Panc1 (cell line): ENCODE measurements around the gene BRD4.

Experiments used
- CTCF ChIP-seq: fragments of 450-650 bp; IDR thresholded peaks from 2 replicates; pipeline ENCODE4 v1.5.1; 2017; ENCODE audit warnings: mild to moderate bottlenecking
- POLR2AphosphoS5 ChIP-seq: IDR thresholded peaks from 2 replicates; pipeline ENCODE4 v1.6.1; 2012; ENCODE audit warnings: mild to moderate bottlenecking, low read depth, low read length, moderate library complexity
- TCF7L2 ChIP-seq: IDR thresholded peaks from 2 replicates; pipeline ENCODE4 v1.6.1; 2011; ENCODE audit warnings: mild to moderate bottlenecking, low read depth, low read length, inconsistent platforms

GRCh38 chr19:15223649-15224361, 108.5 kb downstream of the BRD4 start:
- TF ChIP-seq CTCF (no peak), POLR2AphosphoS5 (no peak), TCF7L2 (no peak)
